ENCODE results near the gene TAF12.
"Not testable (repeated sequence)": the region's sequence is repeated elsewhere in the genome, so short reads cannot be mapped to it uniquely, and the experiment has no call there.

TAF12 gene

DNA sequence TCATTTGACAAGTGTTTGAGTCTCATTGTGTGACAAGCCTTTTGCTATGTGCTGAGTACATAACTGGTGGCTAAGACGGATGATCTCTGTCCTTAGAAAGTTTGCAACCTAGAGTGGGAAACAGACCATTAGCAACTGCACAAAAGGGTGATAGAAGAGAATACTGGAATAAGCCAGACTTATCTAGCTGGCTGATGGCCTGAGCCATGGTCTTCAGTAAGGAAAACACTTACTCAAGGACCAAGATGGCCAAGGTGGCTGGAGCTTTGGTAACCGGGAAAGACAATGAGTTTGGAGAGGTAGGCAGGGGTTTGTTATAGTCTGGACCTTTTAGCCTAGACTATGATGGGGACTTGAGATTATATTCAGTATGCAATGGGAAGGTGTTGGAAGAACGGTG lies 1.6 kb upstream of the TAF12 start:
- DNase-seq, result no peak

DNA sequence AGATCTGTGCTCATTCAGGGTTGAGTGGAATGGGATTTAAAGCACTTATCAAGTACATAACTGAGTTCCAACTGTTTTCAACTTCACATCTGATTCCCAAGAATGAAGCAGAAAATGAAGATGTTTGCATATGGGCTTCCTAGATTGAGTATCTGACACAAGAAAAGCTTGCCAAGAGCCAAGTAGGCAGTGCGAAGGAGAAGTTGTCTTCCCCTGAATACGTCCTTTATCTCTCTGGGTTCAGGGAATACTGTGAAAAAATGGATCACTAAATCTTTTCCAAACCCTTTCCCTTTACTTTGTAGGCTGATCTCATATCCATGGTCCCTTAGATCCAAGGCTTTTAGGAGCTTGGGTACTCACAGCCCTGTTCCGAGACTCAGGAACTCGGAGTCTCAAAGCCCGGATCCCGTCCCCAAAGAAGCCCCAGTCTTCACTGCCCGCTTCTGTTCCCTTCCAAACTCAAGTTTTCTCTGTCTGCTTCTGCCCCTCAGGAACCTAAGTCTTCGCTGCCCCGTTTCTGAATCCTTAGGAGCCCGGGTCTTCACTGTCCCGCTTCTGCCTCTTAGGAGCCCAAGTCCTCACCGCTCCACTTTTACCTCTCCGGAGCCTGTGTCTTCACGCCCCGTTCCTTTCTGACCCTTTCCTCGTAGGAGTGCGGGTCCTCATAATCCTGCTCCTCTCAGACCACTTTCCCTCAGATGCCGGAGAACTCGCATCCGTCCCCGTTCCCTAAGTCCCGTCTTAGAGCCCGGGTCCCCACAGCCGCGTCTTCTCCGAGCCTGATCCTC lies 616 bp downstream of the TAF12 start:
- DNase-seq, result peak; percentile 28

DNA sequence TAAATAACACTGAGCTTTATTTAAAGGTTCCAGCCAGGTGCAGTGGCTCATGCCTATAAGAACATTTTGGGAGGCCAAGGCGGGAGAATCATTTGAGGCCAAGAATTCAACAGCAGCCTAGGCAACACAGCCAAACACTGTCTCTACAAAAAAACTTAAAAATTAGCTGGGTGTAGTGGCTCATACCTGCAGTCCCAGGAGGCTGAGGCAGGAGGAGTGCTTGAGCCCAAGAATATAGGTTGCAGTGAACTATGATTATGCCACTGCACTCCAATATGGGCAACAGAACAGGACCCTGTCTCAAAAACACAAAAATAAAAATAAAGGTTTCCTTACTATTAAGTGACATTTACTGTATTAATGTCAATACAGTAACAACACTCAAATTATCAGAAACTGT lies 2.1 kb downstream of the TAF12 start:
- DNase-seq, result peak; percentile 79

DNA sequence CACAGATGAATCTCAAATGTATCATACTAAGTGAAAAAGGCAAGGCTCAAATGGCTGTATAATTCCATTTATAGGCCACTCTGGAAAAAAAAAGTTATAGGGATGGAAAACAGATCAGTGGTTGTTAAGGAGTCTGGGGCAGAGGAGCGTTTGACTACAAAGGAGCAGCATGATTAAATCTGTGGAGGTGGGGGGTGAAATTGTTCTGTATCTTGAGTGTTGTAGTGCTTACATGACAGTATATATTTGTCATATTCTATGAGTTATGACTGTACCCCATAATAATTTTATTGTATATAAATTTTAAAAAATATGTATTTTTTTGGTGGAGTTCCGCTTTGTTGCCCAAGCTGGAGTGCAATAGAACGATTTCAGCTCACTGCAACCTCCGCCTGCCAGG lies 10.3 kb downstream of the TAF12 start:
- no peak for DNase-seq

DNA sequence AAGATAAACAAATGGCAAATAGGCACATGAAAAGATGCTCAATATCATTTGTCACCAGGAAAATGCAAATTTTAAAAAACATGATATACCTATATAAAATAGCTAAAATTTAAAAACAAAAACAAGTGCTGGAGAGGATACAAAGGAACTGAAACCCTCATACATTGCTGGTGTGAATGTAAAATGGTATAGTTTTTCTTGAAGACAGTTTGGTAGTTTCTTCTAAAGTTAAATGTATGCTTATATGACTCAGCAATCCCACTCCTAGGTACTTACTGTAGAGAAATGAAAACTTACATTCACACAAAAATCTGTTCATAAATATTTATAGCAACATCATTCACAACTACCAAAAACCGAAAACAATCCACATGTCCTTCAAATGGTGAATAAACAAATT lies 11.2 kb downstream of the TAF12 start:
- no peak for DNase-seq

DNA sequence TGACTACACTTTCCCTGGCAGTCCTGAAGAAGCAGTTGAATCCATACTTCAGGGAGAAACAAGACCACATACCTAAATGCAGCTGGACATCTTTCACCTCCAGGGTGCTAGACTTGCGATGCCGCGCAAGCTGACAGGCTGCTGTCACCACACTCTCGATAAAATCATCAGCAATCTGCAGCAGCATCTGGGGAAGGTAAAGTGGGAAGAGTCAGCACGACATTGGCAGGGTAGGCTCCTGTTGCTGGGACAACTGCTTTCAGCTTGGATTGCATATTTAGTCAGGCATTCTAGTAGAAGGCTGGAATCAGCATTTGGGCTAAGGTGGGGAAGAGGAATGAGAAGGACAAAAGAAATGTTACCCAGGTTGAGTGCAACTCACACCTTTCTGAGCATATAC lies 29.7 kb downstream of the TAF12 start:
- DNase-seq, result no peak

DNA sequence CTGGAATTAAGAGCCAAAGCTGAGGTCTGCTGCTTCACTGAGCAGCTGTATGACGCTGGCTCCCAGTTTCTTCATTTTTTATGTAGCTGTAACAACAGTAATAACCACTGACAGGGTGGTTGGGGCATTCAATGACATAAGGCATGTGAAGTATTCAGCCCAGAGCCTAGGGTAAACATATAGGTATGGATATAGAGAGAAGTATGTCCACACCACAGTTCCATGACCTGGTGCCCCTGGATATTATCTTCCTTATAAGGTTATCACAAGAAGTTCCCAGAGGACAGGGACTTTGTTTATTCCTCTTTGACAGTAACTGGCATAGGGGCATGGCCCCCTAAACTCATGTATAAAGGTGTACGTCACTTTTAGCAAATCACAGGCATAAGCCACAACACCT lies 36.1 kb downstream of the TAF12 start:
- DNase-seq, result no peak

DNA sequence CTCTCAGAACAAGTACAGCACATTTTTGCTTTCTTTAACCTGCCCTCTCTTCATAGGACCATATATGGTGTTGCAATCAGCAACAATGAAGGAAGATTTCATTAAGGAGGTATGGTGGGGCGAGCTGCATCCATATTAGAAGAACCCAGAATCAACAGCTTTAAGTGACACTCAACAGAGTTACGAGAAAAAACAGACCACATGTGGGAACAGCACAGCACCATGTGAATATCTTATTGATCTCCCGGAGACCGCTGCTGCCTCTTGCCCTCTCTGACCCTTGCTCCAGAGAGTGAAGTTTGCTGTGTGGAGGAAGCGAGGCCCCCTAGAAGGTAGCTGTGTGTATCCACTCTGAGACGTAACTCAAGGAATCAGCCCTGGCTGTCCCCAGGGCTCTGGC lies 37.9 kb downstream of the TAF12 start:
- DNase-seq, result no peak

DNA sequence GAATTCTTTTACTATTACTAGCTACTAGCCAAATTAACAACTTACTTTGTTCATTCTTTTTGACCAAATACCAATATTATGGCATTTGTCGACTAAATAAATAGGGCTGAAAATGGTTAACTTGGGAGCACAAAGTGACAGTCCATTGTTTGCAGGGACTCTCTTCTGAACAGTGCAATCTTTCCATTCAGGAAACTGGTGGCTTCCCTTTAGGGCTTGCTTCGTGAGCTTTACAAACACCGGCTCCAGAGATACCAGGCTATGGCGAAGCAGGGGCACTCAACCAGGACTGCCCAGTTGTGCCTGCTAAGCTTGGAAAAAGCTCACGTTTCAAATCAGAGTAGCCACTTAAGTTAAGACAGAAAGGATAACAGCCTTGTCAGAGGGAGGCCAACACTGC lies 38.5 kb downstream of the TAF12 start:
- DNase-seq, result no peak

DNA sequence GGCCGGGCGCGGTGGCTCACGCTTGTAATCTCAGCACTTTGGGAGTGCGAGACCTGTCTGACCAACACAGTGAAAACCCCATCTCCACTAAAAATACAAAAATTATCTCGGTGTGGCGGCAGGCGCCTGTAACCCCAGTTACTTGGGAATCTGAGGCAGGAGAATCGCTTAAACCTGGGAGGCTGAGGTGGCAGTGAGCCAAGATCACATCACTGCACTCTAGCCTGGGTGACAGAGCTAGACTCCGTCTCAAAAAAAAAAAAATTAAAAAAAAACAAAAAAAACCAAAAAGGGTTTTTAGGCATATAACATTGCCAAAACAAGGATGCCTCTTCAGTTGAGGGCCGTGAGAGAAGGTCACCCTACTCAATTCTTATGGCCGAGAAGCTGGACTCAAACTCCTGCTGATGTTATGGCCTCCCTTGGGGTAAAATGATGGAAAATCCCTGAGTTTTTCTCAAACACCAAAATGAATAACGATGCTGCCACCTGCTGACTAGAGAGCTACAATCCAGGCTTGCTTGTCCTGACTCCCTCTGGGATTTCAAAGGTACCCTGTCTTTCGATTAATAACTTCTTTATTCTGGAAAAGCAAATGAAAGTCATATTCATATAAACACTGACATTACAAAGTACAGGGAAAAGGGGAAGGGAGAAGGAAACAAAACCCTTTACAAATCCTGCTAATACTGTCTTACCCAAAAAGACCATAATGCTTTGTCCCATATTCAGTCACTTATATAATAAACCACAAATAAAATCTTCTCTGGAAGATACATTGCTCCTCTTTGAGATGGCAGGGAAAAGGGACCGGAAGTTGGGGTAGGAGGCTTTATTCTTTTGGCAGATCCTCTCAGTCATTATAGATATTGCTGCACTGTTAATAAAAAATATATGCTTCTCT lies 40.1 kb downstream of the TAF12 start:
- DNase-seq, result peak; percentile 83

DNA sequence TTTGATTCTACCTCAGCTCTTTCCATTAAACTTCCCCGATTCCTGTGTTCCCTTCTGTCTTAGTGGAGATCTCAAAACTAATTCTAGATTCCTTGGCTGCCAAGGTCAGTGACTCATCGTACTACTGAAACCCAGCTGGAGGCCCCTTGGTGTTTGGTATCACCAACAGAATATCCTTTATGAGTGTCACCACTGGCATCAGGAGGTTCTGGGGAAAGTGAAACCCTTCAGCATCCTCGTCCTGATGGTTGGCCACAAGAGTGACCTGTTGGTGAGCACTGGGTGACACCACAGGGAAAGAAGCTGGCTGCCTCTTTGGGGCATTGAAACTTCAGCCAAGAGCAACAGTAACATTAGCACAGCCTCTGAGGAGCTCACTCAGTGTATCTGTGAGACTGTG lies 41.2 kb downstream of the TAF12 start:
- no peak for DNase-seq

DNA sequence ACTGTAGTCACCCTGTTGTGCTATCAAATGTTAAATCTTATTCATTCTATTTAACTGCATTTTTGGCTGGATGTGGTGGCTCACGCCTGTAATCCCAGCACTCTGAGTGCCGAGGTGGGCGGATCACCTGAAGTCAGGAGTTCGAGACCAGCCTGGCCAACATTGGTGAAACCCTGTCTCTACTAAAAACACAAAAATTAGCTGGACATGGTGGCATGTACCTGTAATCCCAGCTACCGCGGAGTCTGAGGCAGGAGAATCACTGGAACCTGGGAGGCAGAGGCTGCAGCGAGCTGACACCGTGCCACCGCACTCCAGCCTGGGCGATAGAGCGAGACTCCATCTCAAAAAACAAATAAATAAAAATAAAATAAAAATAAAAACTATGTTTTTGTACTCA lies 46.6 kb downstream of the TAF12 start:
- DNase-seq, result not testable (repeated sequence)

DNA sequence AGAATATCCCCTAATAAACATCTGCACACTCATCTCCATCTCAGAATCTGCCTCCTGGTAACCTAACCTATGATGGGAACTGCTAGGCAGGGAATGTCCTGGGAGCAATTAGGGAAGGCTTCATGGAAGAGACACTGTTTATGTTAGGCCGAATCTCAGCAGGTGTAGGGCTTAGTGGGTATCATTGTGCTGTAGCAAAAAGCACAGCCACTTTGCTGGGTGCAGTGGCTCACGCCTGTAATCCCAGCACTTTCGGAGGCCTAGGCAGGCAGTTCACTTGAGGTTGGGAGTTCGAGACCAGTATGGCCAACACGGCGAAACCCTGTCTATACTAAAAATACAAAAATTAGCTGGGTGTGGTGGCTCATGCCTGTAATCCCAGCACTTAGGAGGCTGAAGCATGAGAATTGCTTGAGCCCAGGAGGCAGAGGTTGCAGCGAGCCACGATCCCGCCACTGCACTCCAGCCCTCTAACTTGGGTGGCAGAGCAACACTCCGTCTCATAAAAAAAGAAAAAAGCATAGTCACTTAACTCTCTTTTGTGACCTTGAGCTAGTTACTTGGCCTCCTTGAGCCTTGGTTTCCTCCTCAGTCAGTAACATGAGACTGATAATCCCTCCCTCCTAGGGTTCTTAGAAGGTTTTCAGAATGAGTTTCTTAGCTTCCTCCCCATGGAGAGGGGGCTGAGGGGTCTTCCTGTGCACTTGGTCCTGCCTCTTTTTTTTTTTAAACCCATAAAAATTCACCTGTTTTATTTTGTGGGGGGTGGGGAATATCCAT lies 47.3 kb downstream of the TAF12 start:
- DNase-seq, result no peak

DNA sequence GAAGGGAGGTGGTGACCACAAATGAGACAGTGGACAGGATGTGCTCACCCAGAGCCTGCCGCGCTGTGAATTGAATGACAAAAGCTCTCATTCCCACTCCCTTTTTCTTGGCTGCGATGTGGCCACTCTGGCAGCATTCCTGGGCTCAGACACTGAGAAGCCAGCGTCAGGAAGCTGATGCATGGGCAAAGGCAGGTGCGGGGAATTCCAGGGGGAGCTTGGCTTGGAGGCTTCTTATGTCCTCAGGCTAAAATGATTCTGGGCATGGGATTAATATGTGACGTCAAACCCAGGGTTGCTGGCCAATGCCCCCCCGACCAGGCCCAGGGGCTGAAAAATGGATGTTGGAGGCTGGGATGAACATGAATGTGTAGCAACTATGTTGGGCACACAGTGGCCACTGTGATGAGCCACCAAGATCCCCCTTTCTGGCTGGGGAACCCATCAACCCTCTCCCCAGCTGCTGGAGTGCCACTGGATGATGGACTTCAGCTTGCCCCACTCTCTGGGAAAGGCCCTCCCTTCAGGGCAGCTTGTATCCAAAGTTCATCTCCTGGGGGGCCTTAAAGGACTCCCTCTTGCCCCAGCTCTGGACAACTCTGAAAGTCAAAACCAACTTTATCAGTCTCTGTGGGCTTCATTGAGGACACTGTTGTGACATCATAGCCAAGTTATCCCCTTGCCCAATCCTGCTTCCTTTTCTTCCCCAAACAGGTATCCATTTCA lies 48.0 kb downstream of the TAF12 start:
- DNase-seq, result not testable (repeated sequence)

DNA sequence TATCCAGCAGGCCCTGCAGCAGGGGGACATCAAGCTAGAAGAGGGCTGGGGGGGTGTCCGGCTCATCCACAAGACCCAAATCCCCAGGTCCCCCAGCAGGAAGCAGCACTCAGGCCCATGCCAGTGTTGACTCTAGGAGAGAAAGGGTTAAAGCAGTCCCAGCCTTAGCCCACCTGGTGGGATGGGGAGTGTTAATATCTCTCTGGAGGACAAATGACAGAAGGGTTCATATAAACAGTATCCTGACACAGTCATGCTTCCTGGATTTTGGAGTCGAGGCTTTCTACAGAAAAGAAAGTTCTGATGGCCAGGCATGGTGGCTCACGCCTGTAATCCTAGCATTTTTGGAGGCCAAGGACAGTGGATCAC lies 48.9 kb downstream of the TAF12 start:
- not testable (repeated sequence) for DNase-seq

DNA sequence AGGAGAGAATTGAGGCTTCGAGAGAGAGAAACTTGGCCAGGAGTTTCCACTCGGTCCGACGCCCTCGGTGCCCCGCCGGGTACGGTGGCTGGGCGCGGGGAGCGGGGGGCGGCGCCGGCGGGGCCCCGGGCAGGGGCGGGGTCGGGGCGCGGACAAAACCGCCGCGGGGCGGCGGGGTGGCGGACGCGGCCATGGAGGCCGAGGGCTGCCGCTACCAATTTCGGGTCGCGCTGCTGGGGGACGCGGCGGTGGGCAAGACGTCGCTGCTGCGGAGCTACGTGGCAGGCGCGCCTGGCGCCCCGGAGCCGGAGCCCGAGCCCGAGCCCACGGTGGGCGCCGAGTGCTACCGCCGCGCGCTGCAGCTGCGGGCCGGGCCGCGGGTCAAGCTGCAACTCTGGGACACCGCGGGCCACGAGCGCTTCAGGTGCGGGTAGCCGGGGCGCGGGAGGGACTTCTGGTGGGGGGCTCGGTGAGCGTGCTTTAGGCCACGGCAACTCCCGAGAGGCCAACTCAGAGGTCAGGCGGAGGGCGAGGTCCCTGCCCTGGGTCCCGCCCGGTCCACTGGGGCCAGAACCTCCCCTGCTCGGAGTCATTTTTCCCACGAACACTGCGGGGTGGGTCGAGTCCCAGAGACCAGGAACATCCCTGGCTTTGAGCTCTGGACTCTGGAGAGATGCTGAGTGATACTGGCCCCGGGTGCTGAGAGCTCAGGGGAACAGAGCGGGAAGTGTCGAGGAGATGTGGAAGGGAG lies 50.4 kb downstream of the TAF12 start:
- DNase-seq, result no peak

DNA sequence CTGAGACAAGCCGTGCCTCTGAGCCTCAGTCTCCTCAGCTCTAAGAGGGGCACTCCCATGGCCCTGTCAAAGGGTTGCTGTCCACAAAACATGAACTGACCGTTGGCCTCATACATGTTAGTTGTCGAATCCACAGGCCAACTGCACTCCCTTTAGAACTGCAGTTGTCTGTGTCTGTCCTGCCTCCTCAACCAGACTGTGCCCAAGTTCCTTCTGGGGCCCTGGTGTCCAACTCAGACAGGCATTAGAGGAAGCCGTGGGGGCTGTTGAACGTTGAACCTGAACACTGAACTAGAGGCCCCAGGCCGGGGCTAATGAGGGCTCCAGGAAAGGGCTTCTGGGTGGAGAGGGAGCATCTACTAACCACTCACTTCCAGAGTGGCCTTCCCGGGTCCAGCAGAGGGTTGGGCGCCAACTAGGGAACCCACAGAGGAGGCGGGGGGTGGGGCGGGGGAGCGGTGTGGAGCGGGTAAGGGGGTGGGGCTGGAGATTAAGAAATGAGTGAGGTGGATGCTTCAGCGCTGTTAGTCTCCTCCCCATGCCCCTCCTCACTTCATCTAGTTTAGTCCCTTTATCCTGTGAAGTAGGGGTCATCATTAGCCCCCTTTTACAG lies 51.1 kb downstream of the TAF12 start, which contains the start of gene RAB42:
Gene RAB42, plus strand, starts transcription at position 558 of the 613 bp plus-strand sequence. CDS start 247 bp downstream, outside the sequence.
- DNase-seq, result peak; percentile 63

DNA sequence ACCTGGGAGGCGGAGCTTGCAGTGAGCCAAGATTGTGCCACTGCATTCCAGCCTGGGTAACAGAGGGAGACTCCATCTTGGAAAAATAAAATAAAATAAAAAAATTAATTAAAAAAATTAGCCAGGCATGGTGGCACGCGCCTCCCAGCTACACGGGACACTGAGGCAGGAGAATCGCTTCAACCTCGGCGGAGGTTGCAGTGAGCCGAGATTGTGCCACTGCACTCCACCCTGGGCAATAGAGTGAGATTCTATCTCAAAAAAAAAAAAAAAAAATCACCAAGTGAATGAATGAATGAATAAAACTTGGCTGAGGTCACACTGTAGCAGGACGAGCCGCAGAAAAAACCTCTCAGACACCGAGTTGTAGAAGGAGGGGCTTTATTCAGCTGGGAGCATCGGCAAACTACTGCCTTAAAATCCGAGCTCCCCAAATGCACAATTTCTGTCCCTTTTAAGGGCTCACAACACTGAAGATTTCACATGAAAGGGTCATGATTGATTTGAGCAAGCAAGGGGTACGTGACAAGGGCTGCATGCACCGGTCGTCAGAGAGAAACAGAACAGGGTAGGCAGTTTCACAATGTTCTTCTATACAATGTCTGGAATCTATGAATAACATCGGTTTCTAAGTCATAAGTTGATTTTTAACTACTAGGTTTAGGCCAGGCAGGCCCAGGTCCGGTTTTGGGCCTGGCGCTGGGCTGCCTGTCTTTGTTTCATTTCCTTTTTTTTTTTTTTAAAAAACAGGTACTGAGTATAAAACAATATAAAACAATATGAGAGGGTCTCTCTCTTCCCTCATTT lies 56.1 kb downstream of the TAF12 start:
- DNase-seq, result not testable (repeated sequence)

DNA sequence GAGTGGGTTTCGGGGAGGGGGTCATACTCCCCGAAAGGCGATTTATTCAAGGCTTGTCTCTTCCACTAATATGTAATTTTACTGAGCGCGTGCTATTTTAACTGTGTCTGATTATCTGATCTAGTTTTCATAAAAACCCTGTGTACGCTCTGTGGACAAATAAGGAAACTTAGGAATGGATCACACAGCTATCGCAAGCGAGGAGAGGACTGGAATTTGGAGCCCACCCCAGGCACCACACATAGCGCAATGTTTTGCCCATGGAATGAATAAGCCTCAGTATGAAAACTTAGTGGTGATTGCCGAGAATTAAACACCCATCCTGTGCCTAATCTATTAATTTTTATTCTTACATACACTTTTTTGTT lies 60.6 kb downstream of the TAF12 start:
- no peak for DNase-seq

DNA sequence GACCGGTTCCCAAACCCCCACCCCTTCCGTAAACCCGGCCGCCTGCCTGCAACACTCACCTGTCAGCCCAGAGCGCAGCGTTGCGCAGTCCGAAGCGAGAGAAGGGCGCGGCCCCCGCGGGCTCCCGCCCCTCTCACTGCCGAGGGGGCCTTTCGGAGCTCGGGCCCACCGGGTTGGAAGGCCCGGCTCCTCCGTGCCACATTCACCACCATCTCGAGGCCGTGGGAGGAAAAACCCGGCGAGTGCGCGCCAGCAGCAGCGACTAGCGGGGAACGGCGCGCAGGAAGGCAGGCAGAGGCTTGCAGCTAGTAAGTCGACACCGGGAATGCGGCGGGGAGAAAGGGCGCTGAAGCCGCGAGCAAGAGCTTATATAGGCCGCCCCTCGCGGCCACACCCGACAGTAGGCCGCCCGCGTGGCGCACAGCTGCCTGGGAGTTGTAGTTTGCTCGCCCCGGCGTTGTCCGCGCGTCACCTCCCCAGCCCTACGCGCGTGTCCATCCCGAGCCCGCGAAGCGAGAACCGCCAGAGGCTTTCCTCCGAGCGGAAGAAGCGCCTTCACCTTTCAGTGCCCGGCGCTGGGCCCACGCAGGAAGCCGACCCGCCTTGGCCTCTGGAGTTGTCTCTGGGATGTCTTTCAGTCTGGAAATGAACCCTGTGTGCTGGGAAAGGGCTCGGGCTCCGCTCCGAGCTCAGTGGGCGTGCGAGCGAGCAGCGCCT lies 61.2 kb downstream of the TAF12 start:
- DNase-seq, result peak; percentile 98
